ENCODE data around the gene LRBA.

LRBA gene

GRCh38 chr4:150909116-150909515 is 106.0 kb downstream of the LRBA start:
- TF ChIP-seq CTCF (conservative IDR thresholded peaks at IDR 0.05) = no peak

GRCh38 chr4:150906987-150907633 is 108.0 kb downstream of the LRBA start:
- no peak for TF ChIP-seq CTCF (conservative IDR thresholded peaks at IDR 0.05)
- no peak overlapping the region for H3K27ac ChIP-seq

More at GRCh38 chr4:150909116-150909515, 106.0 kb downstream of the LRBA start:
- no peak overlapping the region for H3K27ac ChIP-seq

- no peak overlapping the region for H3K27ac ChIP-seq
- TF ChIP-seq CTCF (conservative IDR thresholded peaks at IDR 0.05) = no peak
These were observed 110.4 kb downstream of the LRBA start for GRCh38 chr4:150904671-150905070.

- TF ChIP-seq CTCF (conservative IDR thresholded peaks at IDR 0.05) = no peak
- no peak overlapping the region for H3K27ac ChIP-seq
These were observed 111.5 kb downstream of the LRBA start for GRCh38 chr4:150903603-150904002.

- H3K27ac ChIP-seq = no peak overlapping the region
- no peak for TF ChIP-seq CTCF (conservative IDR thresholded peaks at IDR 0.05)
These were observed 118.6 kb downstream of the LRBA start for GRCh38 chr4:150896497-150896896.

GRCh38 chr4:150890246-150890645 is 124.8 kb downstream of the LRBA start:
- no peak overlapping the region for H3K27ac ChIP-seq
- TF ChIP-seq CTCF (conservative IDR thresholded peaks at IDR 0.05) = no peak

GRCh38 chr4:150889306-150889705 is 125.8 kb downstream of the LRBA start:
- H3K27ac ChIP-seq = no peak overlapping the region
- no peak for TF ChIP-seq CTCF (conservative IDR thresholded peaks at IDR 0.05)
